A673 (cell line): ENCODE data around the gene AKR1A1. TPM values are rescaled to one million over a fixed set of nuclear protein-coding genes. Genes with fewer than 3 reads are reported as not detected.

Source experiments
- BruUV-seq: library from RNA; stranded (reverse); fragments of 400-500 nt; replicated peaks from 2 replicates; lab custom pipeline; 2021; lab: Mats Ljungman, UMichigan
- CTCF ChIA-PET: fragments of 300-600 bp; sonication (Branson Sonifier 250); formaldehyde crosslinking; loops from one replicate; lab custom pipeline; 2022; ENCODE audit warnings: antibody characterized with exemption; lab: Charles Lee
- POLR2A ChIA-PET: fragments of 300-600 bp; sonication (Branson Sonifier 250); formaldehyde crosslinking; loops from one replicate; lab custom pipeline; 2022; ENCODE audit warnings: antibody characterized with exemption; ENCODE audit not compliant: low non-redundant PET; lab: Charles Lee
- DNase-seq: peaks from one replicate; pipeline ENCODE4 v3.0.0-alpha.2; 2015; ENCODE audit warnings: low spot score
- H3K27ac ChIP-seq: fragments of 200-600 bp; sonication (generic); 2 replicates; pipeline ENCODE4 v1.5.1; 2016; ENCODE audit warnings: mixed run types, low read depth, mild to moderate bottlenecking, mixed read lengths, antibody characterized with exemption, low read length; ENCODE audit not compliant: poor library complexity, severe bottlenecking
- H3K27me3 ChIP-seq: fragments of 200-600 bp; sonication (generic); replicated peaks from 2 replicates; pipeline ENCODE4 v1.6.1; 2017; ENCODE audit warnings: mixed run types, low read depth, mild to moderate bottlenecking, mixed read lengths, antibody characterized with exemption, low read length; ENCODE audit not compliant: insufficient read depth, poor library complexity
- H3K36me3 ChIP-seq: fragments of 200-600 bp; sonication (generic); 2 replicates; pipeline ENCODE4 v1.6.1; 2016; ENCODE audit warnings: mixed run types, mild to moderate bottlenecking, mixed read lengths, antibody characterized with exemption, low read length; ENCODE audit not compliant: insufficient read depth, poor library complexity, severe bottlenecking
- H3K4me1 ChIP-seq: fragments of 200-600 bp; sonication (generic); 2 replicates; pipeline ENCODE4 v1.6.1; 2017; ENCODE audit warnings: mixed run types, mild to moderate bottlenecking, mixed read lengths, antibody characterized with exemption, low read length; ENCODE audit not compliant: insufficient read depth, poor library complexity, severe bottlenecking
- H3K4me3 ChIP-seq: fragments of 200-600 bp; sonication (generic); 2 replicates; pipeline ENCODE4 v1.5.1; 2016; ENCODE audit warnings: low read depth, mixed run types, mild to moderate bottlenecking, mixed read lengths, low read length; ENCODE audit not compliant: poor library complexity, severe bottlenecking
- H3K9me3 ChIP-seq: fragments of 200-600 bp; sonication (generic); 2 replicates; pipeline ENCODE4 v1.6.1; 2016; ENCODE audit warnings: mixed run types, low read depth, mild to moderate bottlenecking, mixed read lengths, antibody characterized with exemption, low read length; ENCODE audit not compliant: poor library complexity, severe bottlenecking
- CTCF ChIP-seq: fragments of 300-800, 200-600 bp; sonication (generic); conservative IDR thresholded peaks from 2 replicates; pipeline ENCODE4 v1.5.1; 2017; ENCODE audit warnings: low read depth, mild to moderate bottlenecking, antibody characterized with exemption, low read length, moderate library complexity, mixed read lengths
- EZH2 ChIP-seq: fragments of 200-600 bp; sonication (generic); IDR thresholded peaks from 2 replicates; pipeline ENCODE4 v1.6.1; 2017; ENCODE audit warnings: borderline replicate concordance, low read depth, mild to moderate bottlenecking, mixed read lengths, antibody characterized with exemption, low read length; ENCODE audit not compliant: poor library complexity, severe bottlenecking
- intact Hi-C: fragments of 100-400 bp; cut with micrococcal nuclease; formaldehyde crosslinking; loops from one replicate; pipeline ENCODE4 v1.10.0; 2022; ENCODE audit not compliant: unreplicated experiment
- total RNA-seq: library from RNA; stranded (reverse); gene quantifications from 2 replicates; pipeline ENCODE4 v1.2.3, GENCODE V29; 2021

The AKR1A1 gene
- total RNA-seq, 1 experiment from 2014 or later = 183 TPM

- ChIA-PET CTCF (no interaction called here), POLR2A (no interaction called here)
- no peaks in the 10 kb centered on the region for H3K27me3 ChIP-seq
- TF ChIP-seq EZH2 (no peak), CTCF (no peak)
- H3K4me3 ChIP-seq = peak overlapping the region; percentile 93
- no peaks in the 10 kb centered on the region for H3K9me3 ChIP-seq
- no TSS peak for BruUV-seq
- peaks cover 14% of the 10 kb centered on the region for H3K36me3 ChIP-seq
- peaks cover 19% of the 10 kb centered on the region for H3K4me1 ChIP-seq
- DNase-seq = no peak
- H3K27ac ChIP-seq = peak overlapping the region; percentile 99
- intact Hi-C loops = no loop called here
These were observed 35.0 kb downstream of the AKR1A1 start for GRCh38 chr1:45585496-45586075.

GRCh38 chr1:45586769-45587168 is 36.1 kb downstream of the AKR1A1 start:
- POLR2A ChIA-PET = interaction anchor here (0.7 kb wide), 1 partner anchor 69 kb away, joined by 6 read pairs; no protein-coding TSS in a partner anchor
- intact Hi-C loops = no loop called here
- peak overlapping the region; percentile 93 for H3K4me3 ChIP-seq
- no peak overlapping the region for H3K27ac ChIP-seq
- BruUV-seq = no TSS peak
- H3K4me1 ChIP-seq = peaks cover 19% of the 10 kb centered on the region
- no peak for TF ChIP-seq CTCF
- TF ChIP-seq EZH2 = no peak
- no peaks in the 10 kb centered on the region for H3K27me3 ChIP-seq
- CTCF ChIA-PET = no interaction called here
- H3K36me3 ChIP-seq = peaks cover 26% of the 10 kb centered on the region
- no peak for DNase-seq
- no peaks in the 10 kb centered on the region for H3K9me3 ChIP-seq

GRCh38 chr1:45589861-45590260 is 39.2 kb downstream of the AKR1A1 start:
- no peaks in the 10 kb centered on the region for H3K27me3 ChIP-seq
- peak overlapping the region; percentile 2 for H3K27ac ChIP-seq
- ChIA-PET CTCF (no interaction called here), POLR2A (interaction anchor here (0.7 to 0.8 kb wide), 2 partner anchors 286 to 556 kb away, joined by 13 to 20 read pairs; no protein-coding TSS in a partner anchor)
- peaks cover 19% of the 10 kb centered on the region for H3K4me1 ChIP-seq
- H3K4me3 ChIP-seq = no peak overlapping the region
- intact Hi-C loops = no loop called here
- H3K9me3 ChIP-seq = no peaks in the 10 kb centered on the region
- BruUV-seq = no TSS peak
- TF ChIP-seq EZH2 (no peak), CTCF (no peak)
- H3K36me3 ChIP-seq = peaks cover 57% of the 10 kb centered on the region
- no peak for DNase-seq
